ENCODE data around the gene TNFSF11.

TNFSF11 gene

DNA sequence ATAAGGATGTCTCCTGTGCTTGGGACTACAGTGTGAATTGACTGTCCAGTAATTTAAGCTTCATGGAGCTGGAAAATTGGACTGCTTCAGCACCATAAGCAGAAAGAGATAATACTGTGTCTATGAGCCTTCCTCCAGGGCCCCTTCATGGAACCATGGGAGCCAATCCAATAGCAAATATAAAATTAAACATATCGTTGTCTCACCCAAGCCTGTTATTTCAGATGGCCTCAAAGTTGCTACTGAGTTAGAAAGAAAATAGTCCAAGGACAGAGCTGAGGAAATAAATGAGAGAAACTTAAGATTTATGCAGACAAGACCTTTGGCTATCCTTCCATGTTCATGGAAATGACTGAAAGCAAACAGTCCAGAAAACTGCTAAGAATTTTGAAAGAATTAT is 57.2 kb downstream of the TNFSF11 start:
- TF ChIP-seq CTCF (IDR thresholded peaks at IDR 0.05; ENCODE audit: low read depth, low read length, poor library complexity, severe bottlenecking) (no peak), EZH2phosphoT487 (IDR thresholded peaks at IDR 0.05; ENCODE audit: borderline replicate concordance, low read length) (no peak)
- no peaks in the 10 kb centered on the region for H3F3A ChIP-seq (ENCODE audit: control insufficient read depth, insufficient read depth)
- H3K36me3 ChIP-seq (ENCODE audit: control insufficient read depth, low read length): no peaks in the 10 kb centered on the region
- no peaks in the 10 kb centered on the region for H4K20me1 ChIP-seq (ENCODE audit: control insufficient read depth, insufficient read depth, low read depth, low read length)
- no peak overlapping the region for H3K4me2 ChIP-seq (ENCODE audit: low read length)
- no peak overlapping the region for H3K27ac ChIP-seq (ENCODE audit: low read depth, low read length)
- no peaks in the 10 kb centered on the region for H3K9me3 ChIP-seq (ENCODE audit: control insufficient read depth, insufficient read depth, low read length)
- 0 out of 2 replicates have a peak, but pooled peaks cover 2% of the 10 kb centered on the region for H3K27me3 ChIP-seq (ENCODE audit: control insufficient read depth, low read length)
- H3K4me3 ChIP-seq (ENCODE audit: low read length): no peak overlapping the region
- H3K79me2 ChIP-seq (ENCODE audit: control insufficient read depth, low read length): no peaks in the 10 kb centered on the region
- no peaks in the 10 kb centered on the region for H3K4me1 ChIP-seq (ENCODE audit: control insufficient read depth, low read length)
- H3K9me2 ChIP-seq (replicated peaks; ENCODE audit: control insufficient read depth, low read length): no peaks in the 10 kb centered on the region

GRCh38 chr13:42633495-42633894 is 59.5 kb downstream of the TNFSF11 start:
- H3K4me1 ChIP-seq (ENCODE audit: control insufficient read depth, low read length): no peaks in the 10 kb centered on the region
- H3K36me3 ChIP-seq (ENCODE audit: control insufficient read depth, low read length): no peaks in the 10 kb centered on the region
- no peak overlapping the region for H3K4me3 ChIP-seq (ENCODE audit: low read length)
- H4K20me1 ChIP-seq (ENCODE audit: control insufficient read depth, insufficient read depth, low read depth, low read length): no peaks in the 10 kb centered on the region
- no peak overlapping the region for H3K4me2 ChIP-seq (ENCODE audit: low read length)
- no peaks in the 10 kb centered on the region for H3F3A ChIP-seq (ENCODE audit: control insufficient read depth, insufficient read depth)
- H3K79me2 ChIP-seq (ENCODE audit: control insufficient read depth, low read length): no peaks in the 10 kb centered on the region
- H3K27me3 ChIP-seq (ENCODE audit: control insufficient read depth, low read length): 0 out of 2 replicates have a peak, but pooled peaks cover 2% of the 10 kb centered on the region
- no peaks in the 10 kb centered on the region for H3K9me2 ChIP-seq (replicated peaks; ENCODE audit: control insufficient read depth, low read length)
- no peak overlapping the region for H3K27ac ChIP-seq (ENCODE audit: low read depth, low read length)
- no peaks in the 10 kb centered on the region for H3K9me3 ChIP-seq (ENCODE audit: control insufficient read depth, insufficient read depth, low read length)
- TF ChIP-seq EZH2phosphoT487 (IDR thresholded peaks at IDR 0.05; ENCODE audit: borderline replicate concordance, low read length): no peak
- TF ChIP-seq CTCF (IDR thresholded peaks at IDR 0.05; ENCODE audit: low read depth, low read length, poor library complexity, severe bottlenecking): no peak

DNA sequence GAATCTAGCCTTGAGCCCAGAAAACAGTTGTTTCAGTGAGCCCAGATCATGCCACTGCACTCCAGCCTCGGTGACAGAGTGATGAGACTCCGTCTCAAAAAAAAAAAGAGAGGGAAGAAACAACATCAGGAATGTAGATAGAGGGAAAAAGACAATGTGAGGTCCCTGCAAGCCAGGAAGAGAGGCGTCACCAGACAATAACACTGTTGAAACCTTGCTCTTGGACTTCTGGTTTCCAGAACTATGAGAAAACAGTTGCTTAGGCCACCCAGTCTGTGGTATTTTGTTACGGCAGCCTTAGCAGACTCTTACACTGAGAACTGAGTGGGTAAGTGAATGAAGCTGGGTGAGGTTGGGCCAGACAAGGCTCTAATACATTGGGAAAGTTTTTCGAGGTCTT is 64.1 kb downstream of the TNFSF11 start:
- Histone ChIP-seq H3K4me3 (ENCODE audit: low read length) (no peak overlapping the region), H3K9me2 (replicated peaks; ENCODE audit: control insufficient read depth, low read length) (no peaks in the 10 kb centered on the region), H3K4me1 (ENCODE audit: control insufficient read depth, low read length) (no peaks in the 10 kb centered on the region), H3K9me3 (ENCODE audit: control insufficient read depth, insufficient read depth, low read length) (no peaks in the 10 kb centered on the region), H3K4me2 (ENCODE audit: low read length) (no peak overlapping the region), H3K27ac (ENCODE audit: low read depth, low read length) (no peak overlapping the region), H3F3A (ENCODE audit: control insufficient read depth, insufficient read depth) (no peaks in the 10 kb centered on the region), H3K36me3 (ENCODE audit: control insufficient read depth, low read length) (no peaks in the 10 kb centered on the region), H3K79me2 (ENCODE audit: control insufficient read depth, low read length) (no peaks in the 10 kb centered on the region), H4K20me1 (ENCODE audit: control insufficient read depth, insufficient read depth, low read depth, low read length) (no peaks in the 10 kb centered on the region), H3K27me3 (ENCODE audit: control insufficient read depth, low read length) (no peaks in the 10 kb centered on the region)
- TF ChIP-seq EZH2phosphoT487 (IDR thresholded peaks at IDR 0.05; ENCODE audit: borderline replicate concordance, low read length) (no peak), CTCF (IDR thresholded peaks at IDR 0.05; ENCODE audit: low read depth, low read length, poor library complexity, severe bottlenecking) (no peak)

DNA sequence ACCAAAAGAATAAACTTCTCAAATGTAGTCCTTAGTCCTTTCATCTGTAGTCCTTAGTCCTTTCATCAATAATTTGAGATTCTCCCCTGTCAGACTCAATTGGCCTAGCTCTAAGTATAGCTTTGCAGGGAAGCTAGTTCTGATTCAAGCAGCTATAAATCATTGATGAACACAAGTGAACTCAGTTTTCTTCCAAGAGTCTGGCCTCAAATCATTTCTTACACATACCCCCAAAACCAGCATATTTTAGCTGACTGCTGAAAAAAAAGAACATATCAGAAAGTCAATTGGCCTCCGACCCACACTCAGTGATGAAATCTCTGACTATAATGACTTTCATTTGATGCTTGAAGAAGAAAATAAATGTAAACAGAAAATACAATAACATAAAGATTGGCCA is 64.9 kb downstream of the TNFSF11 start:
- H3K36me3 ChIP-seq (ENCODE audit: control insufficient read depth, low read length): no peaks in the 10 kb centered on the region
- H3K9me3 ChIP-seq (ENCODE audit: control insufficient read depth, insufficient read depth, low read length): no peaks in the 10 kb centered on the region
- no peaks in the 10 kb centered on the region for H3K27me3 ChIP-seq (ENCODE audit: control insufficient read depth, low read length)
- no peak overlapping the region for H3K27ac ChIP-seq (ENCODE audit: low read depth, low read length)
- H3K4me2 ChIP-seq (ENCODE audit: low read length): no peak overlapping the region
- H4K20me1 ChIP-seq (ENCODE audit: control insufficient read depth, insufficient read depth, low read depth, low read length): no peaks in the 10 kb centered on the region
- no peaks in the 10 kb centered on the region for H3K79me2 ChIP-seq (ENCODE audit: control insufficient read depth, low read length)
- no peaks in the 10 kb centered on the region for H3K4me1 ChIP-seq (ENCODE audit: control insufficient read depth, low read length)
- no peaks in the 10 kb centered on the region for H3K9me2 ChIP-seq (replicated peaks; ENCODE audit: control insufficient read depth, low read length)
- H3F3A ChIP-seq (ENCODE audit: control insufficient read depth, insufficient read depth): no peaks in the 10 kb centered on the region
- H3K4me3 ChIP-seq (ENCODE audit: low read length): no peak overlapping the region
- TF ChIP-seq CTCF (IDR thresholded peaks at IDR 0.05; ENCODE audit: low read depth, low read length, poor library complexity, severe bottlenecking) (no peak), EZH2phosphoT487 (IDR thresholded peaks at IDR 0.05; ENCODE audit: borderline replicate concordance, low read length) (no peak)

Data from DOHH2 (cell line).